Trophoblast cell (in vitro differentiated cells and primary cell): Measurements from ENCODE around the gene RRBP1.
A peak's percentile ranks its signal among the peaks of the same experiment; 100 is the strongest.

Experiments
- DNase-seq, 2 donors: peaks; one replicate each; pipeline ENCODE4 v3.0.0-alpha.2; 2016
- H2AFZ ChIP-seq: 2 replicates; pipeline ENCODE4 v1.6.1; 2013; ENCODE audit warnings: low read length, moderate library complexity, mild to moderate bottlenecking; ENCODE audit not compliant: insufficient read depth, poor library complexity
- H2AK5ac ChIP-seq: 2 replicates; pipeline ENCODE4 v1.6.1; 2013; ENCODE audit warnings: mild to moderate bottlenecking, low read length
- H2BK120ac ChIP-seq: 2 replicates; pipeline ENCODE4 v1.6.1; 2013; ENCODE audit warnings: low read length, mild to moderate bottlenecking, moderate library complexity; ENCODE audit not compliant: insufficient read depth, poor library complexity
- H2BK12ac ChIP-seq: 2 replicates; pipeline ENCODE4 v1.6.1; 2013; ENCODE audit warnings: mild to moderate bottlenecking, low read length, moderate library complexity
- H2BK5ac ChIP-seq: 2 replicates; pipeline ENCODE4 v1.6.1; 2013; ENCODE audit warnings: low read length, low read depth, moderate library complexity, mild to moderate bottlenecking; ENCODE audit not compliant: poor library complexity
- H3K14ac ChIP-seq: 2 replicates; pipeline ENCODE4 v1.6.1; 2013; ENCODE audit warnings: mild to moderate bottlenecking, low read length
- H3K18ac ChIP-seq: 2 replicates; pipeline ENCODE4 v1.6.1; 2013; ENCODE audit warnings: mild to moderate bottlenecking, low read length
- H3K23ac ChIP-seq: 2 replicates; pipeline ENCODE4 v1.6.1; 2013; ENCODE audit warnings: low read length
- H3K27ac ChIP-seq: 2 replicates; pipeline ENCODE4 v1.5.1; 2013; ENCODE audit warnings: low read depth, mild to moderate bottlenecking, inconsistent platforms, low read length, moderate library complexity
- H3K27me3 ChIP-seq: 2 replicates; pipeline ENCODE4 v1.6.1; 2013; ENCODE audit warnings: inconsistent platforms, mild to moderate bottlenecking, low read length, moderate library complexity; ENCODE audit not compliant: insufficient read depth
- H3K36me3 ChIP-seq, 2 experiments: 1 replicate in 1 of 2; 2 replicates in 1 of 2; pipeline ENCODE4 v1.6.1; 2013; ENCODE audit warnings: low read length in 2 of 2, mild to moderate bottlenecking in 2 of 2, moderate library complexity in 1 of 2; ENCODE audit not compliant: insufficient read depth in 2 of 2, control insufficient read depth in 1 of 2
- H3K4ac ChIP-seq: 2 replicates; pipeline ENCODE4 v1.6.1; 2013; ENCODE audit warnings: low read depth, mild to moderate bottlenecking, low read length, moderate library complexity
- H3K4me1 ChIP-seq, 2 experiments: 1 replicate in 1 of 2; 2 replicates in 1 of 2; pipeline ENCODE4 v1.6.1; 2013; ENCODE audit warnings: low read length in 2 of 2, mild to moderate bottlenecking in 2 of 2, moderate library complexity in 1 of 2; ENCODE audit not compliant: insufficient read depth in 2 of 2, control insufficient read depth in 1 of 2
- H3K4me2 ChIP-seq: 2 replicates; pipeline ENCODE4 v1.6.1; 2013; ENCODE audit warnings: inconsistent platforms, mild to moderate bottlenecking, low read length, moderate library complexity
- H3K4me3 ChIP-seq: 2 replicates; pipeline ENCODE4 v1.5.1; 2013; ENCODE audit warnings: mild to moderate bottlenecking, low read depth, low read length, inconsistent platforms
- H3K79me1 ChIP-seq: one replicate; pipeline ENCODE4 v1.6.1; 2013; ENCODE audit warnings: low read length
- H3K79me2 ChIP-seq: 2 replicates; pipeline ENCODE4 v1.6.1; 2013; ENCODE audit warnings: low read length, mild to moderate bottlenecking; ENCODE audit not compliant: control insufficient read depth, insufficient read depth, poor library complexity
- H3K9ac ChIP-seq: 2 replicates; pipeline ENCODE4 v1.6.1; 2013; ENCODE audit warnings: mild to moderate bottlenecking, low read length
- H3K9me3 ChIP-seq: 2 replicates; pipeline ENCODE4 v1.6.1; 2013; ENCODE audit warnings: low read depth, mild to moderate bottlenecking, control low read depth, inconsistent platforms, low read length; ENCODE audit not compliant: insufficient read depth
- H4K12ac ChIP-seq: 2 replicates; pipeline ENCODE4 v1.6.1; 2013; ENCODE audit warnings: low read depth, mild to moderate bottlenecking, low read length, moderate library complexity
- H4K8ac ChIP-seq: 2 replicates; pipeline ENCODE4 v1.6.1; 2013; ENCODE audit warnings: low read depth, mild to moderate bottlenecking, low read length, moderate library complexity
- H4K91ac ChIP-seq: one replicate; pipeline ENCODE4 v1.6.1; 2013; ENCODE audit warnings: low read depth, mild to moderate bottlenecking, low read length, moderate library complexity
- WGBS: extraction: QIAGEN DNeasy Blood & Tissue Kit; methylation state at CpG from one replicate; pipeline ENCODE4 v1.1.7; 2013; ENCODE audit warnings: missing lambda C conversion rate; ENCODE audit not compliant: insufficient read length, insufficient coverage; ENCODE audit errors: extremely low coverage; 5-methylcytosine and 5-hydroxymethylcytosine counted together

The RRBP1 gene

GRCh38 chr20:17671011-17671410 is 11.0 kb downstream of the RRBP1 start:
- no CpG with 5 or more reads among the region's 1 CpG for WGBS
- H2BK12ac ChIP-seq, result no peak overlapping the region
- H3K4me1 ChIP-seq, result peaks cover 0 to 2% of the 10 kb centered on the region in 2 experiments

GRCh38 chr20:17669306-17669931 is 12.6 kb downstream of the RRBP1 start:
- no peaks in the 10 kb centered on the region for H3K79me1 ChIP-seq
- no CpG with 5 or more reads among the region's 12 CpGs for WGBS
- no peak overlapping the region for H3K4me2 ChIP-seq

More at GRCh38 chr20:17671011-17671410, 11.0 kb downstream of the RRBP1 start:
- Histone ChIP-seq H3K23ac (no peak overlapping the region), H3K9ac (no peak overlapping the region), H3K4ac (no peak overlapping the region), H4K8ac (no peak overlapping the region), H2AFZ (no peak overlapping the region), H3K4me3 (no peak overlapping the region), H4K91ac (no peak overlapping the region), H3K79me2 (peaks cover 4% of the 10 kb centered on the region), H3K36me3 (peaks cover 16 to 34% of the 10 kb centered on the region in 2 experiments), H2BK120ac (no peak overlapping the region), H2AK5ac (no peak overlapping the region), H3K14ac (no peak overlapping the region), H3K79me1 (no peaks in the 10 kb centered on the region), H4K12ac (no peak overlapping the region), H3K27ac (no peak overlapping the region), H3K4me2 (no peak overlapping the region), H3K27me3 (no peaks in the 10 kb centered on the region), H3K9me3 (no peaks in the 10 kb centered on the region), H3K18ac (no peak overlapping the region), H2BK5ac (no peak overlapping the region)
- DNase-seq, result no peak

GRCh38 chr20:17668432-17668831 is 13.6 kb downstream of the RRBP1 start:
- Histone ChIP-seq H3K23ac (no peak overlapping the region), H3K36me3 (peaks cover 7 to 19% of the 10 kb centered on the region in 2 experiments), H3K18ac (no peak overlapping the region), H3K27ac (no peak overlapping the region), H3K9me3 (no peaks in the 10 kb centered on the region), H3K4me3 (no peak overlapping the region), H4K12ac (no peak overlapping the region), H4K8ac (no peak overlapping the region), H2BK120ac (no peak overlapping the region), H2AFZ (no peak overlapping the region), H3K79me1 (no peaks in the 10 kb centered on the region), H4K91ac (no peak overlapping the region), H3K27me3 (no peaks in the 10 kb centered on the region), H3K4me1 (peaks cover 0 to 2% of the 10 kb centered on the region in 2 experiments), H3K14ac (no peak overlapping the region), H2BK5ac (no peak overlapping the region), H3K4ac (peak overlapping the region; percentile 64), H2BK12ac (no peak overlapping the region), H3K4me2 (no peak overlapping the region), H2AK5ac (no peak overlapping the region), H3K9ac (no peak overlapping the region), H3K79me2 (peaks cover 2% of the 10 kb centered on the region)
- DNase-seq, result no peak
- WGBS, result no CpG with 5 or more reads among the region's 3 CpGs

More at GRCh38 chr20:17669306-17669931, 12.6 kb downstream of the RRBP1 start:
- Histone ChIP-seq H3K9me3 (no peaks in the 10 kb centered on the region), H2BK120ac (no peak overlapping the region), H3K9ac (no peak overlapping the region), H2AFZ (no peak overlapping the region), H3K4me1 (peaks cover 0 to 2% of the 10 kb centered on the region in 2 experiments), H4K8ac (no peak overlapping the region), H3K23ac (no peak overlapping the region), H3K27ac (no peak overlapping the region), H3K4ac (no peak overlapping the region), H3K27me3 (no peaks in the 10 kb centered on the region), H4K12ac (no peak overlapping the region), H4K91ac (no peak overlapping the region), H3K4me3 (no peak overlapping the region), H3K18ac (no peak overlapping the region), H3K14ac (no peak overlapping the region), H2AK5ac (no peak overlapping the region), H3K79me2 (no peaks in the 10 kb centered on the region), H2BK5ac (no peak overlapping the region), H2BK12ac (no peak overlapping the region), H3K36me3 (peaks cover 7 to 21% of the 10 kb centered on the region in 2 experiments)
- no peak for DNase-seq

GRCh38 chr20:17667445-17667844 is 14.6 kb downstream of the RRBP1 start:
- Histone ChIP-seq H4K12ac (no peak overlapping the region), H2BK120ac (no peak overlapping the region), H4K8ac (no peak overlapping the region), H3K79me2 (peaks cover 2% of the 10 kb centered on the region), H3K9ac (no peak overlapping the region), H2BK5ac (no peak overlapping the region), H3K4me2 (no peak overlapping the region), H3K18ac (no peak overlapping the region), H3K36me3 (peaks cover 7 to 16% of the 10 kb centered on the region in 2 experiments), H3K4me3 (no peak overlapping the region), H2BK12ac (no peak overlapping the region), H4K91ac (no peak overlapping the region), H3K23ac (peak overlapping the region; percentile 85), H2AK5ac (no peak overlapping the region), H3K4me1 (peaks cover 0 to 2% of the 10 kb centered on the region in 2 experiments), H2AFZ (no peak overlapping the region), H3K27me3 (no peaks in the 10 kb centered on the region), H3K14ac (no peak overlapping the region), H3K4ac (no peak overlapping the region), H3K27ac (no peak overlapping the region), H3K9me3 (no peaks in the 10 kb centered on the region), H3K79me1 (no peaks in the 10 kb centered on the region)
- no CpG with 5 or more reads among the region's 3 CpGs for WGBS
- no peak for DNase-seq
